Fibroblast of lung (primary cell): Measurements from ENCODE around the gene TMEM201.
A peak's percentile ranks its signal among the peaks of the same experiment; 100 is the strongest.

Experiments
- EZH2 ChIP-seq: IDR thresholded peaks from 2 replicates; pipeline ENCODE4 v1.5.1; 2012; ENCODE audit warnings: low read length, control low read depth, mild to moderate bottlenecking; ENCODE audit errors: missing control alignments
- TF ChIP-seq, protein P1 (sequence below), 2 donors: IDR thresholded peaks in 1 of 2; conservative IDR thresholded peaks in 1 of 2; 1 replicate in 1 of 2; 2 replicates in 1 of 2; pipeline ENCODE4 v1.5.1; 2011 to 2012; ENCODE audit warnings: low read length in 2 of 2, control low read depth in 1 of 2, inconsistent platforms in 1 of 2, low read depth in 1 of 2, mild to moderate bottlenecking in 1 of 2

DNA sequence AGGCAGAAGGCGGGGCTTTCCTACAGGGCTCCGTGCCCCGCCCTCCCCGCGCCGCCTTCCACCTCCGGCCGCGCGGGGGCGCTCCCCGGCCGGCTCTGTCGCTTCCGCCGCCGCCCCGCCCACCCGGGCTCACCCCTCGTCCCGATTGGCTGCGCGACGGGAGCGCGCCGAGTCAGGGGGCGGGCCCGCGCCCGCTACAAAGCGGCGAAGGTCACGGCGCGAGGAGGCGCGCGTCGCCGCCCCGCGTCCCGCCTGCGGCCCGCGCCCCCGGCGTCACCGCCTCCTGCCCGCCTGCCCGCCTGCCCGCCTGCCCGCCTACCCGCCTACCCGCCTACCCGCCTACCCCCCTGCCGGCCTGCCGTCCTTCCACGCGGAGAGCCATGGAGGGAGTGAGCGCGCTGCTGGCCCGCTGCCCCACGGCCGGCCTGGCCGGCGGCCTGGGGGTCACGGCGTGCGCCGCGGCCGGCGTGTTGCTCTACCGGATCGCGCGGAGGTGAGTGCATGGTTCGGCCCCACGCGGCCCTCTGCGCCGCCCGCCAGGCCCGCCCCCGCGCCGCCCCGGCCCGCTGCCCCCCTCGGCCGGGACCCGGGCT, at the start of gene TMEM201:
- TF ChIP-seq, protein P1, sequence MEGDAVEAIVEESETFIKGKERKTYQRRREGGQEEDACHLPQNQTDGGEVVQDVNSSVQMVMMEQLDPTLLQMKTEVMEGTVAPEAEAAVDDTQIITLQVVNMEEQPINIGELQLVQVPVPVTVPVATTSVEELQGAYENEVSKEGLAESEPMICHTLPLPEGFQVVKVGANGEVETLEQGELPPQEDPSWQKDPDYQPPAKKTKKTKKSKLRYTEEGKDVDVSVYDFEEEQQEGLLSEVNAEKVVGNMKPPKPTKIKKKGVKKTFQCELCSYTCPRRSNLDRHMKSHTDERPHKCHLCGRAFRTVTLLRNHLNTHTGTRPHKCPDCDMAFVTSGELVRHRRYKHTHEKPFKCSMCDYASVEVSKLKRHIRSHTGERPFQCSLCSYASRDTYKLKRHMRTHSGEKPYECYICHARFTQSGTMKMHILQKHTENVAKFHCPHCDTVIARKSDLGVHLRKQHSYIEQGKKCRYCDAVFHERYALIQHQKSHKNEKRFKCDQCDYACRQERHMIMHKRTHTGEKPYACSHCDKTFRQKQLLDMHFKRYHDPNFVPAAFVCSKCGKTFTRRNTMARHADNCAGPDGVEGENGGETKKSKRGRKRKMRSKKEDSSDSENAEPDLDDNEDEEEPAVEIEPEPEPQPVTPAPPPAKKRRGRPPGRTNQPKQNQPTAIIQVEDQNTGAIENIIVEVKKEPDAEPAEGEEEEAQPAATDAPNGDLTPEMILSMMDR (conservative IDR thresholded peaks at IDR 0.05 in 1 of 2, IDR thresholded peaks at IDR 0.05 in 1 of 2; ENCODE audit: low read depth in 1 of 2, low read length in 2 of 2) = peak; percentile 24 to 36
- no peak for TF ChIP-seq EZH2
